SK-N-MC (cell line): ENCODE data around the gene ADCK1.

Source experiments
- EZH2 ChIP-seq: fragments of 200-600 bp; sonication (generic); IDR thresholded peaks from one replicate; pipeline ENCODE4 v1.6.1; 2017; ENCODE audit warnings: antibody characterized with exemption
- FOXP2 ChIP-seq: optimal IDR thresholded peaks from 2 replicates; pipeline ENCODE3; 2011; ENCODE audit warnings: mild to moderate bottlenecking, moderate library complexity; ENCODE audit not compliant: insufficient read depth; ENCODE audit errors: extremely low read length, control extremely low read depth
- POLR2AphosphoS5 ChIP-seq: IDR thresholded peaks from 2 replicates; pipeline ENCODE4 v1.6.1; 2012; ENCODE audit warnings: mild to moderate bottlenecking, low read depth, low read length, borderline replicate concordance

GRCh38 chr14:77832297-77832696 is 32.4 kb downstream of the ADCK1 start:
- TF ChIP-seq EZH2 (no peak), POLR2AphosphoS5 (no peak), FOXP2 (no peak)
